Anterior cingulate cortex (tissue), 58 donors: ENCODE measurements around the gene ZNF408.
"Not testable (repeated sequence)": the region's sequence is repeated elsewhere in the genome, so short reads cannot be mapped to it uniquely, and the experiment has no call there.

ENCODE experiments used
- DNase-seq, 58 donors: peaks; one replicate each; lab custom pipeline; 2025; lab: John Stamatoyannopoulos, UW

Gene ZNF408

GRCh38 chr11:46695345-46696211 is 5.3 kb upstream of the ZNF408 start:
- no peak for DNase-seq

- DNase-seq: peak in 56 of 58 donors; percentile 8 to 98 (median 88)
These were observed 4.6 kb upstream of the ZNF408 start for GRCh38 chr11:46696212-46696558.

DNA sequence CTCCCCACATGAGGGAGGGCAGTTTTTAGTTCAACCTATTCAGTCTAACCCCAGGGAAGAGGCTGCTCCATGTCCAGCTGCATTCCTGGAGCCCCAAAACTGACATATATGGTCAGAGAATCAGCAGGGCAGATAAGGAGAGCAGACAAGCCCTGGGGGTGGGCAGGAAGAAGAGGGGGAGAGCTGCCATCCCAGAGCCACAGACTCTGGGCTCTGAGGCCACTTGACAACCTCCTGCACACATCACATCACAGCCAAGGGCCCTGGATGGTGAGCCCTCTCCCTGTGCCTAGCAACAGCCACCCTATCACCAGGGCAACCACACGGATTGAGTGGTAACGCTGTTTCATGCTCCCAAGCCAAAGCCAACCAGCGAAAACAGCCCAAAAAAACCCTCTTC is 3.5 kb upstream of the ZNF408 start:
- DNase-seq: peak in 50 of 58 donors; percentile 12 to 80 (median 54)

GRCh38 chr11:46697723-46698122 is 3.1 kb upstream of the ZNF408 start:
- DNase-seq: no peak

DNA sequence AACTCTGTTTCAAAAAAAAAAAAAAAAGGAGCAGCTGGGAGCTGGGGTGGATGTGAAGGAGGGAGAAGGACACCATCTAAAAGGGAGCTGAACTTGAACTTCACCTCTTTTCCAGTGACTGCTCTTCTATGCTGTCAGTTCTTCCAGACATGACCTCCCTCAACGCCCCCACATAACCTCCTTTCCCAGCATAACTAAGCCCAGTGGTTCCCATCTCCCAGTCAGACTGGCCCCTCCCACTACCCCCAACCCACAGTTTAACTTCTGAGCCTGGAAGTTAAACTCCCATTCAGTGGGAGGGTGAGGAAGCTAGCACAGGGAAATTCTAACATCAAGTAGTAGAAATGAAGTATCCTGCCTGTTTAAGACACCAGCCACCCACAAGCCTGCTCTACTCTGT is 2.2 kb upstream of the ZNF408 start:
- no peak for DNase-seq

DNA sequence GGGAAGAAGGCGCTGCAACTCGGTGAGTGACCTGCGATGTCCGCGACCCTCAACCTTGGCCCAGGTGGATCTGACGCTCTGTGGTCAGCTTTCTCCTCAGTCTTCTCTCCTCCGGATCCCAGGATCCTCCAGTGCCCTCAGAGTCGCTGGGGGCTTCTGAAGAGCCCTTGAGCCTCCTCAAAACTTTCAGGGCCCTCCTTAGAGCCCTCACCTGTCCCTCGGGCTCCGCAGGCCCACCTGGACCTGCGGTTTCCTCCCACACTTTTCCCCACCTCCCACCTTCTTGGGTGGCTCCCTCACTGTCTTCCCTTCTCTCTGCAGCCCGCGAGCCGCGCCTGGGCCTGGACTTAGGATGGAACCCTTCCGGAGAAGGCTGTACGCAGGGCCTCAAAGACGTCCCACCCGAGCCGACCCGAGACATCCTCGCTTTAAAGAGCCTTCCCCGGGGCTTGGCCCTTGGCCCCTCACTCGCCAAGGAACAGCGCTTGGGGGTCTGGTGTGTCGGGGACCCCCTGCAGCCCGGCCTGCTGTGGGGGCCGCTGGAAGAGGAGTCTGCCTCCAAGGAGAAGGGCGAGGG is 335 bp downstream of the ZNF408 start:
- DNase-seq: no peak

DNA sequence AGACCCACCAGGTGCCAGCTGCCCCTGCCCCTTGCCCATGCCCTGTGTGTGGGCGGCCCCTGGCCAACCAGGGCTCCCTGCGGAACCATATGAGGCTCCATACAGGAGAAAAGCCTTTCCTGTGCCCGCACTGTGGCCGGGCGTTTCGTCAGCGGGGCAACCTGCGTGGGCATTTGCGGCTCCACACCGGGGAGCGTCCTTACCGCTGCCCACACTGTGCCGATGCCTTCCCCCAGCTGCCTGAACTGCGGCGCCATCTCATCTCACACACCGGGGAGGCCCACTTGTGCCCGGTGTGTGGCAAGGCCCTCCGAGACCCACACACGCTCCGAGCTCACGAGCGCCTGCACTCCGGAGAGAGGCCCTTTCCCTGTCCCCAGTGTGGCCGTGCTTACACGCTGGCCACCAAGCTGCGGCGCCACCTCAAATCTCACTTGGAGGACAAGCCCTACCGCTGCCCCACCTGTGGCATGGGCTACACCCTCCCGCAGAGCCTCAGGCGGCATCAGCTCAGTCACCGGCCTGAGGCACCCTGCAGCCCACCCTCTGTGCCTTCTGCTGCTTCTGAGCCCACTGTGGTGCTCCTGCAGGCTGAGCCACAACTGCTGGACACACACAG is 4.3 kb downstream of the ZNF408 start:
- no peak for DNase-seq

GRCh38 chr11:46706886-46707285 is 6.1 kb downstream of the ZNF408 start:
- DNase-seq: no peak

- DNase-seq: not testable (repeated sequence)
These were observed 8.5 kb downstream of the ZNF408 start for GRCh38 chr11:46709351-46709750.

GRCh38 chr11:46710821-46711269 is 10.0 kb downstream of the ZNF408 start:
- peak in 31 of 58 donors; percentile 3 to 75 (median 28) for DNase-seq

DNA sequence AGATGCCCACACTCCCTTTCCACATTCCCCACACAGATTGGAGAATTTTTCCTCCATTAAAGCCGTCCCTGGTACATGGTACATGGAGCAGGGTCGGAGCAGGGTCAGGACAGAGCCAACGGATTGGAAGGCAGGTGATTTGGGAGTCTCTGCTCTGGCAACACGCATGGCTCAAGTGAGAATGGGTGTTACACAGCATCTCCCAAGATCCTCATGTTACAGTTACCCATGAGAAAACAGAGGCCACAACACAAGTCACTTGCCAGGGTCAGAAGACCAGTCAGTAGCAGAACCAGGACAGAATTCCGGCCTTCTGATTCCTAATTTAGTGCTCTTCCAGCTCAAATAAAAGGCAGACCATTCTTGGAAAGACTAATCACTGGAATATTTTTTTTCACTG is 10.5 kb downstream of the ZNF408 start:
- peak in 1 of 58 donors; percentile 48 for DNase-seq

DNA sequence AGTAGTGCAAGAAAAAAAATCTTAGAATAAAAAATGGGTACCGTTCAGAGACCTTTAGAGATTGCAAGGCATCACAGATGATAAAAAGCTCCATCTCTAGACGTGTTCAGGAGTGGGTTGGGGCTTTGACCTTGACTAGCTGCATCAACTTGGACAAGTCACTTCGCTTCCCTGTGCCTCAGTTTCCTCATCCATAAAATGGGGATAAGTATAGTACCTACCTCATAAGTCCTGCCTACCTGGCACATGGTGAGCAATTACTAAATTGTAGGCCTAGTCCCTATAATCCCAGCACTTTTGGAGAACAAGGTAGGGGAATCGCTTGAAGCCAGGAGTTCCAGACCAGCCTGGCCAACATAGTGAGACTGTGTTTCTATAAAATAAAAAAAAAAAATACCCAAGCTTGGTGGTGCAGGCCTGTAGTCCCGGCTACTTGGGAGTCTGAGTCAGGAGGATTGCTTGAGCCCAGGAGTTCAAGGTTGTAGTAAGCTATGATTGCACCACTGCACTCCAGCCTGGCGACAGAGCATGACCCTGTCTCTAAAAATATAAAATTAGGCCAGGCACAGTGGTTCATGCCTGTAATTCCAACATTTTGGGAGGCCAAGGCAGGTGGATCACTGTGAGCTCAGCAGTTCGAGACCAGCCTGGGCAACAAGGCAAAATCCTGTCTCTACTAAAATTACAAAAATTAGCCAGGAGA is 12.2 kb downstream of the ZNF408 start:
- no peak for DNase-seq

DNA sequence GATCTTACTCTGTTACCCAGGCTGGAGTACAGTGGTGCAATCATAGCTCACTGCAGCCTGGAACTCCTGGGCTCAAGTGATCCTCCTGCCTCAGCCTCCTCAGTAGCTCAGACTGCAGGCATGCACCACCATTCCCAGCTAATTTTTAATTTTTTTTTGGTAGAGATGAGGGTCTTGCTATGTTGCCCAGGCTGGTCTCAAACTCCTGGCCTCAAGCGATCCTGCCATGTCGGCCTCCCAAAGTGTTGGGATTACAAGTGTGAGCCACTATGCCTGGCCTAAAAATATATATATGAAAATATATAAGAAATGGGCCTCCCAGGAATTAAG is 17.0 kb downstream of the ZNF408 start:
- DNase-seq: not testable (repeated sequence)

- no peak for DNase-seq
These were observed 17.6 kb downstream of the ZNF408 start for GRCh38 chr11:46718155-46719019.

- no peak for DNase-seq
These were observed 18.3 kb downstream of the ZNF408 start, which contains the start of gene F2 for GRCh38 chr11:46719048-46719542. Gene F2, plus strand, starts transcription at chr11:46719213. Its CDS starts 23 bp downstream, at chr11:46719236.

GRCh38 chr11:46719543-46720218 is 18.9 kb downstream of the ZNF408 start:
- no peak for DNase-seq

DNA sequence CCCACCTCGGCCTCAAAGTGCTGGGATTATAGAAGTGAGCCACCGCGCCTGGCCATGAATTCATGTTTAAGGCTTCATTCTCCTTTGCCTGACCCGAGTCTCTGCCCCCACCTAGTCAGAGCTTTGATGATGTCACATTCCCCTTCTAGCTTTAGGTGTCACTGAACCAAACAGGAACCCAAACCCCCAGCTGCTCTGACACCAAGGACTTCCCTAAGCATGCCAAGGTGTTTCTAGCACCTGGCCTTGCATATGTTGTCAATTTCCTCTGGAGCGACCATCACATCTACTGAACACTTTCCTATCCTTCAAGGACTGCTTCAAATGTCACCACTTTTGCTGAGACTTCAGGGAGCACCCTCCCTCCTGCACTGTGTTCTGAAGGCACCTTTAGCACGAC is 20.5 kb downstream of the ZNF408 start:
- DNase-seq: no peak

DNA sequence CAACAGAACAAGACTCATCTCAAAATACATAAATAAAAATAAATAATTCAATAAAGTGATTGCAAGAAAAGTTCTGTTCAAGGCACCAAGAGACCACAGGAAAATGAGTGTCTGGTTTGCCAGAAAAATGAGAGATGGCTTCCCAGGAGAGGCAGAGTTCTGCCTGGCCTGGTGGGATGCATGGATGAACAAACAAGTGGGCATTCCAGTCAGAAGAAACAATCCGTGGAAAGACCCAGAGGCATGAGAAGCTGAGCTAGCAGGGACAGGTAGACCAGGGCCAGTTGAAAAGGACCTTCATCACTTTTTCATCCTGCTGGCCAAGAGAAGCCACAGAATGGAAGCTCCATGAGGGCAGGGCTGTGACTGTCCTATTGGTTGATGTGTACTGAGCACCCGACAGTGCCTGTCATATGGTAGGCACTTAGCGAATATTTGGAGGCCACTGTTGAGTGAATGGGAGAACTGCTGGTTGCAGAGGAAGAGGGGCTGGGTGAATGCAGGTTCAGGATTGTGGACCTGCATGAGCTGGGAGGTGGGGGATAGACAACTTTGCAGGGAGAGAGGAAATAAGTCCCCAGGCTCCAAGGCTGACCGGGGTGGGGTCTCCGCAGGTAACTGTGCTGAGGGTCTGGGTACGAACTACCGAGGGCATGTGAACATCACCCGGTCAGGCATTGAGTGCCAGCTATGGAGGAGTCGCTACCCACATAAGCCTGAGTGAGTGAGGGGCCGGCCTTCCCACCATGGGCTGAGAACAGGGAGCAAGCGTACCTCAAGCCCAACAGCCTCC is 21.9 kb downstream of the ZNF408 start:
- DNase-seq: no peak

DNA sequence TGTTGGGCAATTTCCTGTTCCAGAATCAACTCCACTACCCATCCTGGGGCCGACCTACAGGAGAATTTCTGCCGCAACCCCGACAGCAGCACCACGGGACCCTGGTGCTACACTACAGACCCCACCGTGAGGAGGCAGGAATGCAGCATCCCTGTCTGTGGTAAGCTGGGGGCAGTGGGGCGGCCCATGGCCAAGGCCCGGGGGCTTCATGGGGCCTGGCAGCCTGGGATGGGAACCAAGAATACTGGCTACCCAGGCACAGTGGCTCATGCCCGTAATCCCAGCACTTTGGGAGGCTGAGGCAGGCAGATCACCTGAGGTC is 22.5 kb downstream of the ZNF408 start:
- no peak for DNase-seq
